Type B pancreatic cell (in vitro differentiated cells): ENCODE data around the gene KIAA0232. TPM values are rescaled to one million over a fixed set of nuclear protein-coding genes. Genes with fewer than 3 reads are reported as not detected.

Experiments
- DNase-seq: peaks from one replicate; pipeline ENCODE4 v3.0.0; 2021; ENCODE audit warnings: mixed read lengths; ENCODE audit not compliant: unreplicated experiment; ENCODE audit errors: extremely low spot score
- H3K27ac Mint-ChIP-seq: 2 replicates; pipeline ENCODE4 v1.8.0; 2021; ENCODE audit warnings: mild to moderate bottlenecking, mixed read lengths
- H3K27me3 Mint-ChIP-seq: 2 replicates; pipeline ENCODE4 v1.8.0; 2021; ENCODE audit warnings: mixed read lengths
- H3K36me3 Mint-ChIP-seq: 2 replicates; pipeline ENCODE4 v1.8.0; 2021; ENCODE audit warnings: mixed read lengths
- H3K4me1 Mint-ChIP-seq: one replicate; pipeline ENCODE4 v1.8.0; 2021; ENCODE audit warnings: mixed read lengths; ENCODE audit not compliant: unreplicated experiment
- H3K4me3 Mint-ChIP-seq: 2 replicates; pipeline ENCODE4 v1.8.0; 2021; ENCODE audit warnings: mild to moderate bottlenecking, mixed read lengths
- H3K9me3 Mint-ChIP-seq: 2 replicates; pipeline ENCODE4 v1.8.0; 2021; ENCODE audit warnings: mixed read lengths
- CTCF ChIP-seq: fragments of 200-600 bp; sonication (generic); conservative IDR thresholded peaks from 2 replicates; pipeline ENCODE4 v1.5.0; 2021; ENCODE audit warnings: antibody characterized with exemption, mild to moderate bottlenecking
- total RNA-seq: library from RNA; stranded (reverse); gene quantifications from 2 replicates; pipeline ENCODE4 v1.2.1, GENCODE V29; 2021; ENCODE audit warnings: low replicate concordance

The KIAA0232 gene
- total RNA-seq, 1 donor from 2014 or later: 35.9 TPM

GRCh38 chr4:6912441-6912840, 129.9 kb downstream of the KIAA0232 start:
- H3K9me3 Mint-ChIP-seq: no peaks in the 10 kb centered on the region
- no peak overlapping the region for H3K27ac Mint-ChIP-seq
- no peak for TF ChIP-seq CTCF
- H3K36me3 Mint-ChIP-seq: no peaks in the 10 kb centered on the region
- DNase-seq: no peak
- peaks cover 41% of the 10 kb centered on the region for H3K4me1 Mint-ChIP-seq
- H3K4me3 Mint-ChIP-seq: peak overlapping the region; percentile 73
- peaks cover 9% of the 10 kb centered on the region for H3K27me3 Mint-ChIP-seq

DNA sequence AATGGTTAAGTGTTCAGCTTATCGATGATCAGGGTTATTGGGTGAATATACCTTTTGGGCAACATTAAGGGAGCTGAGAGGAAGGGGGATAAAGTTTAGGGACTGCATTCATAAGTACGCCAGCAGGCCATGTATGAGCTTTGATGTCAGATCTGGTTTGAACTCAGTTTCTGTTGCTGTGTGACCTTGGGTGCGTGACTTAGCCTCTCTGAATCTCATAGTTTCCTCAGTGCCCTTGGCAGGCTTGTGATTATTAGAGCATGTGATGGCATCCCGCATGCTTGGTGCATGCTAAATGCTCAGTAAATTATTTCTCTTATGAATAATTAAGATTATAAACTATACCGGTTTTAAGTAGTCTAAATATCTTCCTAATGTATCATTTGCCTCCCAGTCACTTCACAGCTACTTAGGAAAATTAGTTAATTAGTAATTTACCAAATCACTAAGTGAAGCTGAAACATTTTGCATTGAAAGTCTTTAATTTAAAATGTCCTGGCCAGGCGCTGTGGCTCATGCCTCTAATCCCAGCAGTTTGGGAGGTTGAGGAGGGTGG, 130.9 kb downstream of the KIAA0232 start:
- peaks cover 4% of the 10 kb centered on the region for H3K27me3 Mint-ChIP-seq
- no peak for DNase-seq
- no peak overlapping the region for H3K4me3 Mint-ChIP-seq
- H3K9me3 Mint-ChIP-seq: no peaks in the 10 kb centered on the region
- TF ChIP-seq CTCF: no peak
- peaks cover 42% of the 10 kb centered on the region for H3K4me1 Mint-ChIP-seq
- no peaks in the 10 kb centered on the region for H3K36me3 Mint-ChIP-seq
- H3K27ac Mint-ChIP-seq: no peak overlapping the region

DNA sequence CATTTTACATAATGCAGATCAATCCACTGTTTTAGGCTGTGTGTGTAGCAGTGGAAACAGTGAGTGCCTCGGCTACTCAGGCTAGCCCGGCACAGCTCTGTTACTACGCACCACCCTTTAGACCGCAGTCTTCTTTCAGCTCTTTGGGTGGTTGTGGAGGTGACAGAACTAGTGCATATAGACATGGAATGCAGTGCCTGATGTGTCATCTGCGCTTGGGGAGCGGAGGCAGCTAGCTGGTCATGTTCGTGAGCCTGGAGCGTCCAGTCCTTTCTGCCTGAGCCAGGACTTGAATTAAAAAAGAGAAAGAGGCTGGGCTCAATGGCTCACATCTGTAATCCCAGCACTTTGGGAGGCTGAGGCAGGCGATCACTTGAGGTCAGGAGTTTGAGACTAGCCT, 131.9 kb downstream of the KIAA0232 start:
- DNase-seq: no peak
- H3K36me3 Mint-ChIP-seq: no peaks in the 10 kb centered on the region
- no peak overlapping the region for H3K4me3 Mint-ChIP-seq
- peak overlapping the region; percentile 48 for H3K27ac Mint-ChIP-seq
- H3K9me3 Mint-ChIP-seq: no peaks in the 10 kb centered on the region
- H3K27me3 Mint-ChIP-seq: peaks cover 4% of the 10 kb centered on the region
- TF ChIP-seq CTCF: no peak
- peaks cover 36% of the 10 kb centered on the region for H3K4me1 Mint-ChIP-seq

DNA sequence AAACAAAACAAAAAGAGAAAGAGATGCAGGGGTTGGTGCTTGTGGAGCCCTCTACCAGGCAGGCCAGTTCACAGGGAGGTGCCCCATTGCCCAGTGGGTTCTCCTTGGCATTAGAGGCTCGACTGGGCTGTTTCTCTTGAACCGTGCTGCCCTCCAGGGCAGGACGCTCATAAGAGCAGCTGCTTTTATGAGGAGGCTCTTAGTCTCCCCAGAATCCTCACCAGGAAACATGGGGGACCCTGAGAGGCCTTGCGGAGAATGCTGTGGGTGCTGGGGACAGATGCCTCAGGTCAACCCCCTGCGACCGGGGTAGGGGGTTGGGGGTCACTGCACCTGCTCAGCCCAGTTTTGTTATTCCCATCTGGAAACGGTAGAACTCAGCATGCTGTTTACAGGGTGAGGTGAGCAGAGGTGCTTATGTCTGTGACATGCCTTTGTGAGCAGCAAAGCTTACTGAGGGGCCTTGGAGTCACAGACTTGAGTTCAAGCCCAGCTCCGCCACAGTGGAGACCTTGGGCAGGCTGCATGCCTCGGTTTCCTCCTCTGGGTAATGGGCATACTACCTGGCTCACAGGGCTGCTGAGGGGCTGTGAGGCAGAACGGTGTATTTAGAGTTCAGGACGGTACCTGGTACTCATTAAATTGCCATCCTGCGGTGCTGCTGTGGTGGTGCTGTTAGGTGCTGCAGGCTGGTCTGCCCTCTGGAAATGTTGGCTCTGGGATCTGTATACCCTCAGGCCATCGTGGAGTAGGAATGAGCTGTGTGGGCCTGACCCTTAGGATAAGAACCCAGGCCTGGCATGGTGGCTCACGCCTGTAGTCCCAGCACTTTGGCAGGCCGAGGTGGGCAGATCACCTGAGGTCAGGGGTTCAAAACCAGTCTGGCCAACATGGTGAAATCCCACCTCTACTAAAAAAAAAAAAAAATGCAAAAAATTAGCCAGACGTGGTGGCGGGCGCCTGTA, 132.8 kb downstream of the KIAA0232 start:
- H3K36me3 Mint-ChIP-seq: no peaks in the 10 kb centered on the region
- H3K27me3 Mint-ChIP-seq: peaks cover 4% of the 10 kb centered on the region
- no peak for DNase-seq
- TF ChIP-seq CTCF: no peak
- H3K4me3 Mint-ChIP-seq: no peak overlapping the region
- no peak overlapping the region for H3K27ac Mint-ChIP-seq
- no peaks in the 10 kb centered on the region for H3K9me3 Mint-ChIP-seq
- H3K4me1 Mint-ChIP-seq: peaks cover 39% of the 10 kb centered on the region

GRCh38 chr4:6916069-6916586, 133.6 kb downstream of the KIAA0232 start:
- Mint-ChIP-seq H3K36me3 (no peaks in the 10 kb centered on the region), H3K27me3 (no peaks in the 10 kb centered on the region), H3K9me3 (no peaks in the 10 kb centered on the region), H3K27ac (peak overlapping the region; percentile 63), H3K4me1 (peaks cover 36% of the 10 kb centered on the region), H3K4me3 (peak overlapping the region; percentile 19)
- no peak for TF ChIP-seq CTCF
- DNase-seq: no peak
